ENCODE results near the gene TPD52L1.
"Not testable (repeated sequence)": the region's sequence is repeated elsewhere in the genome, so short reads cannot be mapped to it uniquely, and the experiment has no call there.

The TPD52L1 gene

DNA sequence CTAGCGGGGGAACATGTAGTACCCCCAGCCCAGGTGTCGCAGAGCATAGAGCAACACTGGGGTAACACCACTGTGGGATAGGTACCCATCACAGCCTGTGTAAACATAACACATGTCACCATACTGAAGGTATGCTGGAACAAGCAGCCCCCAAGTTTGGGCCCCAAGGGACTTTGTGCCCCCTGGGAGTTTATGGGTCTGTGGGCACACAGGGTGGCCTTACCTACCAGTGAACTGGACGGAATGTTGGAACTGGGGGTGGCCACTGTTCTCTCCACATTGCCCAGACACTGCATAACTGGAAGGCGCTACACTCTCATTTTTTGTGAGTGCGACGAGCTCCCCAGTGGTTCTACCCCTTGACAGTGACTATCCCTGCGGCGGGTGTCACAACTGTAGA lies 119.7 kb downstream of the TPD52L1 start:
- TF ChIP-seq, protein P1, sequence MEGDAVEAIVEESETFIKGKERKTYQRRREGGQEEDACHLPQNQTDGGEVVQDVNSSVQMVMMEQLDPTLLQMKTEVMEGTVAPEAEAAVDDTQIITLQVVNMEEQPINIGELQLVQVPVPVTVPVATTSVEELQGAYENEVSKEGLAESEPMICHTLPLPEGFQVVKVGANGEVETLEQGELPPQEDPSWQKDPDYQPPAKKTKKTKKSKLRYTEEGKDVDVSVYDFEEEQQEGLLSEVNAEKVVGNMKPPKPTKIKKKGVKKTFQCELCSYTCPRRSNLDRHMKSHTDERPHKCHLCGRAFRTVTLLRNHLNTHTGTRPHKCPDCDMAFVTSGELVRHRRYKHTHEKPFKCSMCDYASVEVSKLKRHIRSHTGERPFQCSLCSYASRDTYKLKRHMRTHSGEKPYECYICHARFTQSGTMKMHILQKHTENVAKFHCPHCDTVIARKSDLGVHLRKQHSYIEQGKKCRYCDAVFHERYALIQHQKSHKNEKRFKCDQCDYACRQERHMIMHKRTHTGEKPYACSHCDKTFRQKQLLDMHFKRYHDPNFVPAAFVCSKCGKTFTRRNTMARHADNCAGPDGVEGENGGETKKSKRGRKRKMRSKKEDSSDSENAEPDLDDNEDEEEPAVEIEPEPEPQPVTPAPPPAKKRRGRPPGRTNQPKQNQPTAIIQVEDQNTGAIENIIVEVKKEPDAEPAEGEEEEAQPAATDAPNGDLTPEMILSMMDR (conservative IDR thresholded peaks at IDR 0.05; ENCODE audit: control insufficient read depth, insufficient read depth, low read depth, low read length) = no peak

DNA sequence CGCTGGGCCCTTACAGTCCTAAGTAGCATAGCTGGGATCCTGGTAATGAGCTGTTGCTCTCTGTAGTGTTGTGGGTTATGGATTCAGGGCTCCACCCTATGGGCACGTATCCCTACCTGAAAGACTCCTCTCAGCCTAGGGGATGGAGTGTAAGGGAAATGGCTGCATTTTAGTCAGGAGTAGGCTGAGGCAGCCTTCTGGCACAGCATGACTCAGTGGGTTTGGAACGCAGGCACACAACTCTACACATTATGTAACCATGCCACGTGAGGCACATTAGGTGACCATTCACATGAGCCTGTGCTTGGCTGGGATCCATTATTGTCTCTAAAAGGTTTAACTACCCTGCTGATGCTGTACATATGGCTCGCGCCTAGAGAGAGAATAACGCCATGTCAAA lies 120.4 kb downstream of the TPD52L1 start:
- H3K4me3 ChIP-seq (ENCODE audit: control insufficient read depth, low read depth, low read length) = no peak overlapping the region
- TF ChIP-seq, protein P1 (conservative IDR thresholded peaks at IDR 0.05; ENCODE audit: control insufficient read depth, insufficient read depth, low read depth, low read length) = no peak
- DNase-seq (ENCODE audit: low read depth) = peak; percentile 64

More for the DNA sequence above, 119.7 kb downstream of the TPD52L1 start:
- DNase-seq (ENCODE audit: low read depth) = no peak
- no peak overlapping the region for H3K4me3 ChIP-seq (ENCODE audit: control insufficient read depth, low read depth, low read length)

DNA sequence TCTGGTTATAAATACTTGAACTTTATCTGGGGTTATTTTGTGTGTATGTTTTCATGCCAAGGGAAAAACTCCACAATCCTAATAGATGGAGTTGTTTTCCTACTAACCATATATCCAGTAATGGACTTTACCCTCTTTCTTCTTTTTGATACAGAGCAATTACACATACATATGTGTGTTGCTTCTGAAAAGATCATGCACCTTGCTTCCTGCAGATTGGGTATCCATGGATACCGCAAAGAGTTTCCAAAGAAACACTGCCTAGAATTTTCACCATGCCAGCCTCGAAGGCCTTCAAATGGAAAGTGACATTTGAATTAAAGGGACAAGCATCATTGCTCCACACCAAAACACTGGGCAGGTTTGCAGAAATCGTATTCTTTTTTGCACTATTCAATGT lies 121.4 kb downstream of the TPD52L1 start:
- TF ChIP-seq, protein P1 (conservative IDR thresholded peaks at IDR 0.05; ENCODE audit: control insufficient read depth, insufficient read depth, low read depth, low read length) = no peak
- H3K4me3 ChIP-seq (ENCODE audit: control insufficient read depth, low read depth, low read length) = no peak overlapping the region
- no peak for DNase-seq (ENCODE audit: low read depth)

DNA sequence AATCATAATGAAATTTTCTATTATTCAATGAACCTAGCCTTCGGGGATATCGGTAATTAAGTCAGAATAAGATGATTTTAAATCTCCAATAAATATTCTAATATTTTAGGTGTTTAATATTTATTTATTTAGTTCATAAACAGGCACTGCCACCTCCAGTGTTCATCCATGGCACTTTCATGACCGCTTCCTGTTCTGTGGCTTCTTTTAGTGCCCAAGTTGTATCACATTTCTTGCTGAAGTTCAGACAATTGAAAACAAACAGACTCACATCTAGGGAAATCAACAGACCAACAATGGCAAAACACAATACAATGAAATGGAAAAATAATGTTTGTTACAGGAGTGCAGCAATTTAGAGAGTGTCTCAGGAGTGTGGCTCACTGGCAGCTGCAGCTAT lies 122.2 kb downstream of the TPD52L1 start:
- no peak overlapping the region for H3K4me3 ChIP-seq (ENCODE audit: control insufficient read depth, low read depth, low read length)
- TF ChIP-seq, protein P1 (conservative IDR thresholded peaks at IDR 0.05; ENCODE audit: control insufficient read depth, insufficient read depth, low read depth, low read length) = no peak
- DNase-seq (ENCODE audit: low read depth) = no peak

DNA sequence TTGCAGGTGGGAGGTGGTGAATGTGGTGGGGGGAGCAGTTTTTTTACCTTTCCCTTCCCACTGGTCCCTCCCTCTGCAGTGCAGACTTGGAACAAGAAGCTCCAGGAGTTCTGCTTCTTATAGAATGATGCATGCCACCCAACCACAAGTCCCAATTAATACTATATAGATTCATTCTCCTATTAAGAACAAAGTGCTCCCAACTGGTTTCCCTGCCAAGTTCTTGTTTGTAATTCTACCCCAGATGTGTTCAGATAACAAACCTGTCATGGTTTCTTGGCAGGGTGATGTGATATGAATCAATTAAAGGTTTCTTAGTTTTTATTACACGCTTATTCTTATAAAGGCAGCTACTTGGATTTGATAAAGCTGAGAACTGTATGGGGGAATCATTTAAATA lies 124.3 kb downstream of the TPD52L1 start:
- TF ChIP-seq, protein P1 (conservative IDR thresholded peaks at IDR 0.05; ENCODE audit: control insufficient read depth, insufficient read depth, low read depth, low read length) = no peak
- no peak overlapping the region for H3K4me3 ChIP-seq (ENCODE audit: control insufficient read depth, low read depth, low read length)
- no peak for DNase-seq (ENCODE audit: low read depth)

DNA sequence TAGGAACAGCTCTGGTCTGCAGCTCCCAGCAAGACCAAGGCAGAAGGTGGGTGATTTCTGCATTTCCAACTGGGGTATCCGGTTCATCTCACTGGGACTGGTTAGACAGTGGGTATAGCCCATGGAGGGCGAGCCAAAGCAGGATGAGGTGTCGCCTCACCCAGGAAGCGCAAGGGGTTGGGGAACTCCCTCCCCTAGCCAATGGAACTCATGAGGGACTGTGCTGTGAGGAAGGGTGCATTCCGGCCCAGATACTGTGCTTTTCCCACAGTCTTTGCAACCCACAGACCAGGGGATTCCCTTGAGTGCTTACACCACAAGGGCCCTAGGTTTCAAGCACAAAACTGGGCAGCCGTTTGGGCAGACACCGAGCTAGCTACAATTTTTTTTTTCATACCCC lies 126.4 kb downstream of the TPD52L1 start:
- TF ChIP-seq, protein P1 (conservative IDR thresholded peaks at IDR 0.05; ENCODE audit: control insufficient read depth, insufficient read depth, low read depth, low read length) = no peak
- no peak overlapping the region for H3K4me3 ChIP-seq (ENCODE audit: control insufficient read depth, low read depth, low read length)
- no peak for DNase-seq (ENCODE audit: low read depth)

DNA sequence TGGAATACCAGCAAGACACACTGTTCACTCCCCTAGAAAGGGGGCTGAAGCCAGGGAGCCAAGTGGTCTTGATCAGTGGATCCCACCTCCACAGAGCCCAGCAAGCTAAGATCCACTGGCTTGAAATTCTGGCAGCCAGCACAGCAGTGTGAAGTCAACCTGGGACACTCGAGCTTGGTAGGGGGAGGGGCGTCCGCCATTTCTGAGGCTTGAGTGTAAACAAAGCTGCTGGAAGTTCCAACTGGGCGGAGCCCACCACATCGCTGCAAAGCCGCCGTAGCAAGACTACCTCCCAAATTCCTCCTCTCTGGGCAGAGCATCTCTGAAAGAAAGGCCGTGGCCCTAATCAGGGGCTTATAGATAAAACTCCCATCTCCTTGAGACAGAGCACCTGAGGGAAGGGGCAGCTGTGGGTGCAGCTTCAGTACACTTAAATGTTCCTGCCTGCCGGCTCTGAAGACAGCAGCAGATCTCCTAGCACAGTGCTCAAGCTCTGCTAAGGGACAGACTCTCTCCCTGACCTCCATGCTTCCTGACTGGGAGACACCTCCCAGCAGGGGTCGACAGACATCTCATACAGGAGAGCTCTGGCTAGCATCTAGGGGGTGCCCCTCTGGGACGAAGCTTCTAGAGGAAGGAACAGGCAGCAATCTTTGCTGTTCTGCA lies 126.9 kb downstream of the TPD52L1 start:
- not testable (repeated sequence) for DNase-seq (ENCODE audit: low read depth); H3K4me3 ChIP-seq (ENCODE audit: control insufficient read depth, low read depth, low read length)

DNA sequence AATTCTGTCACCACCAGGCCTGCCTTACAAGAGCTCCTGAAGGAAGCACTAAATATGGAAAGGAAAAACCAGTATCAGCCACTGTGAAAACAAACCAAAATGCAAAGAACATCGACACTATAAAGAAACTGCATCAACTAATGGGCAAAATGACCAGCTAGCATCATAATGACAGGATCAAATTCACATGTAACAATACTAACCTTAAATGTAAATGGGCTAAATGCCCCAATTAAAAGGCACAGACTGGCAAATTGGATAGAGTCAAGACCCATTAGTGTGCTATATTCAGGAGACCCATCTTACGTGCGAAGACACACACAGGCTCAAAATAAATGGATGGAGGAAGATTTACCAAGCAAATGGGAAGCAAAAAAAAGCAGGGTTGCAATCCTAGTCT lies 128.9 kb downstream of the TPD52L1 start:
- H3K4me3 ChIP-seq (ENCODE audit: control insufficient read depth, low read depth, low read length); DNase-seq (ENCODE audit: low read depth): not testable (repeated sequence)

Data from fibroblast of mammary gland (primary cell).